HG03108 (cell line): ENCODE data around the gene LRRC28.

ENCODE experiments used
- ATAC-seq: cut with Tn5 transposase; IDR thresholded peaks from one replicate; pipeline ENCODE4 v1.9.1; 2021; ENCODE audit warnings: moderate library complexity; ENCODE audit not compliant: unreplicated experiment

Gene LRRC28

DNA sequence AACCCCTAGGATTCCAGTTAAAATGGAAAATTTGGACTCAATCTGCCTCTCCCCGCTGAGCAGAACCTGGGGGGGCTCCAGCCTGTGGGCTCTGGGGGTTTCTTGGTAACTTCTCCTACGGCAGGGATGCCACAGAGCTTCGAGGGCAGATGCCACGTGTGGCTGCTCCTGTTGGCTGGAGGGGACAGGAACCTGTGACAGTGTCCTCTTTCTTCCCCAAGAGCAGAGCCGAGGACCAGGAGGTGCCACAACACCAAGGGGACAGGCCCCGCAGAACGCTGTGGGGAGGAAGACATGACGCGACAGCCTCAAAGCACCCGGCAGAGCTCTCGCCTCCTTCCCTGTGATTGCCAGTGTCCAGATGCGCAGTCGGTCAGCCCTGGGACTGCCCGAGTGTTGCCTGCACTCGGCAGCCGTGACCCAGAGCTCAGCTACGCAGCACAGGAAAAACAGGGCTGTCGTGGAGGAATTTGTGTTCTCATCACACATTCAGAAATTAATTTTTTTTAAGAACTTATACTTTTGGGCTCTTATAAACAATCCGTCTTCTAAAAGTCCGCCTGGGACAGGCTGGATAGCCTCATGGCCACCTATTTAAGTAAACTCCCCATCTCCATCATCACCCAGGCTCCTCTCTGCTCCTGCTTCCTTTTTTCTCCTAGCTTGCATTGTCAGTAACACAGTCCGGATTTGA is 182.6 kb downstream of the LRRC28 start:
- ATAC-seq, result no peak

DNA sequence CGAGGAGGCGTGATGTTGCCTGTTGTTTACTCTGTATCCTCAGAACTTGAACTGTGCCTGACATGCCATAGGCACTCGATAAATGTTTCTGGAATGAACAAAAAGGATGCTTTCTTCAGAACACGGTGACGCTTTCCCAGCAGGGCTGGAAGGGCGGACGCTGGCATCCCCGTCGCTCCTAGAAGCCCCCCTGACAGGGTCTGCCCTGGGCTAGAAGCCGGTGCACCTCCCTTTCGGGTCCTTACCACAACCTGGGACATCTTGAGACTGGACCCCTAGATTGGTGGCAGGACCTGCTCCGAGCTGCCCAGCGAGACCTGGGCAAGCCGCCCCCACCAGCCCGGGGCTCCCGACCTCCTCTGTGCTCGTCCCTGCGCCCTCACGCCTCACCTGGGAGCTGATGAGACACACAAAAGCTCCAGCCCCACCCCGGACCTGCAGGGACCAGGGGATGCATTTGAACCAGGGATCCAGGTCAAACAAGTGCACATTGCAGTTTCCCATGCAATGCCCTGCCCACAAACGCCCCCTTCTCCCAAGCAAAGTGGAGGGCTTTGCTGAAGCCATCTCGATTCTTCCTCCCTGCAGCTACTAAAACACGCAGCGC is 183.3 kb downstream of the LRRC28 start:
- ATAC-seq, result no peak

DNA sequence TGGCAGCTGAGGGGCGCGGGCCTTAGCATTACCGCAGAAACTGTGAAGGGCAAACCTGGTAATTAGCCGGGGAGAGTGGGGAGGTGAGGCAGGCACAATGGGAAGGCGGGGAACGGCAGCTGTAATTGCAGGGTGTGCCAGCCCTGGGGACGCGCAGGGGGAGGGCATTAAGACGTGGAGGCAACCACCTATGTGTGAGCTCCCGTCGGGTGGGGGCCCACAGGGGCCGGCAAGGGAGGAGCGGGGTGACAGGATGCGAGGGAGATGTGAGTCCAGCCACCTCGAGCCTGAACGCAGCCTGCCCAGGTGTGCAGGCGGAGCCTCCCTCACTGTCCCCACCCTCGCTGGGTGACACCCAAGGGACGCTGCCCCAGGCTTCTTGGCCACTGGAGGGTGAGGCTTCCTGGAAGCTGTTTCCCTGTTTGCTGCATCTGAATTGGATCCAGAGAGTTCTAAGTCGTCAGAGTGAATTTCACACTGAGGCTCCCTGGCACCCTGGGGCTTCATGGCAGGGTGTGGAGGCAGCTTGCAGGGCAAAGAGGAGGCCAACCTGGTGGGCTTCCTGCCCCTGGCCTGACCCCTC is 183.9 kb downstream of the LRRC28 start:
- no peak for ATAC-seq

DNA sequence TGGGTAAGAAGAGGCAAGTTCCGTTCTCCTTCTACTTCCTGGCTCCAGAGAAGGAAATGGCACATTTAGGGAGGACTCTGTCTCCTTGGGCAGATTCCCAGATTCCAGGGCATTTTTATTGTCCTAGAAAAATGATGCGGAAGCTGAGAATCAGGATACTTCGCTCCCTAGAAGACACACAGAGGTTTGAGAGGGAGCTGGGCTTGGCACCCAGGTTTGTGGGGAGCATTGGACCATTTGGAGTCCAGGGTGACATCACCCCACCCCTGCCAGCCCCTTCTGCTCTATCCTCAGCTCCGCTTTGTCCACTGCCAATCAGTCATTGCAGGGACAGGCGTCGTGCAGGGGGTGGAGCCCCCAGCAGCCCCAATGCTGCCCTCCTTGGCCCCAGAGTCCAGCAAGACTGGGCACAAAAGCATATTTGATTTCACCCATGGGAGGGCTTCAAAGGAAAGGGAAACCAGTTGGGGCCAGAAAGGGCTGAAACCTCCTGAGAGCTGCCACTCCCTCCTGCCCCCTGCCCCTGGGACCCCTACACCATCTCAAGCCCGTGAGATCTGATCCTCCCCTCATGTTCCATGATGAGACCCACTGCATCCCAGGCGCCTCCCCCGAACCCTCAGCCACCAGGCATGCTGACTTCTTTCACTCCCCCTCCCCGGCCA is 184.7 kb downstream of the LRRC28 start:
- no peak for ATAC-seq

DNA sequence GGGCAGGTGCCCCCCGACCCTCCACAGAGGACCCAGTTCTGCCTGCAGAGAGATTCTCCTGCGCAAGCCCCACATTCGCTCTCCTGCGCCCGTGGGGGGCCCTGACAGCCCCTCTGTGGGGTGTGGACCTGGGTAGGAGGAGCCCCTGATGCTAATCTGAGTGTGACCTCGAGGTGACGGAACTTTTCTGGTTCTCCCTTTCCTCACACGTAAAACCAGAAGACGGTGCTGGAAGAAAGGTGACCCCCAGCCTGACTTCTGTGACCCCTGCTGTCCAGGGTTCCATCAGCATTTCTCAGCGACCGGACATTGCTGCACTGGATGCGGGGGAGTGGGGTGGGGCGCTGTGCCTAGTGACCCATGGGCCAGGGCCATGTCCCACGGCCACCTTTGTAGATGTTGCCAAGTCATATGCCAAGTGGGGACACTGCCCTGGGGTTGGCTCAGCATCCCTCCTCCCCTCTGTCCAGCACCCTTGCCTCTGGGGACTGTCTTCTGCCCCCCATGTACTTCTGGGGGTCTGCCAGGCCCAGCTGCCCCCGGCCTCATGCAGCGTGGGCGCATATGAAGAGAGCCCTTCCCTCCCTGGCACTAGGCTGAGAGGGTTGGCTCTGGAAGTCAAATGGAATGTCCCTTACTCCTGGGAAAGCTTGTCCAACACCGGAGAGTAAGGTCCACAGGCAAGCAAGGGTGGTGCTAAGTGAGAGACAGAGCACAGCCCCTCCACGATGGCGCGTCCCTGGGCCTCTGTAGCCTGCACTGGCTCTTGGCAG is 185.4 kb downstream of the LRRC28 start:
- no peak for ATAC-seq

DNA sequence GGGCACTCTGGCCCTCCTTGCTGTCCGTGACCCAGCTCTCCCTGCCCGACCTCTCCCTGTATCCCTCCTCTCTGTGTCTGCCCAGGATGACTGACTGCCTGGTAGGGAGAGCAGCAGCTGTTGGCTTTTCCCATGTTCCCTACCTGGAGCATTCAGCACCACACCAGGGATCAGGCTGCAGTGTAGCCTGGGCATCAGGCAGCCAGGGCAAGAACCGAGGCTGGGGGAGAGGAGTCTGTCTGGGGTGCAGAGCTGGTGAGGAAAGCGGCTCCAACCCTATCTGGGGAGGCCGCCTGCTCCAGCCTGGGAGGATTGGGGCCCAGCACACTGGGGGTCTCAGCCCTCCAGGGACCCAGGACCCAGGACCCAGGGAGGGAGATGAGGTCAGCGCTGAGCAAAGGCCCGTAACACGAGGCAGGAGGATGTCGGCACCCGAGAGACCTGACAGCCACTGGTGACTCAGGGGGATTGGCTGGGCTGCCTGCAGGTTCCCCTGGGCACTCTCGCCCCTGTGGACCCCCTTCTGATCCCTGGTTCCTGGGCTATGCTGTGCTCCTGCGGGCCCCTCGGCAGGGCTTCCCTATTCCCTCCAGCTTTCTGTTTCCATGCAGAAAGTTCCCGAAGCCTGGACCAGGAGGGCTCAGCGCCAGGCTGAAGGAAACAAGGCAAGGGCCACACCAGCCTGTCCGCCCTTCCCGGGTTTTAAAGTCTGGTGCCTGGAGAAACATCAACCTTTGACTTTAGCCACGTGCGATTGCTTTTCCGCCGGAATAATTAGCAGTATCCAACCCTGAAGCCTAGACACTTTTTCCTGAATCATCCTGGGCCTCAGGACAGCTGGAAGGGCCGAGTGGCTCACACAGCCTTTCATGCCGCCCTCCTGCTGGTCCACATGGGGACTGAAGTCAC is 186.3 kb downstream of the LRRC28 start:
- ATAC-seq, result no peak

DNA sequence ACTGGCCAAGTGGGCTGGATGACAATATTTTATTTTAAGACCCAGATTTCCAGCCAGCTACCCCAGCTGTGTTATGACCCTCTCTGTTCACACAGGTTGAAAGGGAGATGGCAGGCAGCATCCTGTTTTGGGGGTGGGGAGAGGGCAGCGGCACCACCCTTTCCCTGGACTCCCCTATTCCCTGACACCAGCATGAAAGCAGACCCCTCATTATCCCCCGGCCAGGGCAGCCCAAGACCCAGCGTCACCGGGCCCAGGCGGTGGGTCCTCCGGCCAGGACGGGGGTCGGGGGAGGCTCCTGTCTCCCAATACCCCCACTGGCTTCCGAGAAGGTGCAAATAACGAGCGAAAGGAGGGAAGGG is 186.9 kb downstream of the LRRC28 start:
- ATAC-seq, result no peak

DNA sequence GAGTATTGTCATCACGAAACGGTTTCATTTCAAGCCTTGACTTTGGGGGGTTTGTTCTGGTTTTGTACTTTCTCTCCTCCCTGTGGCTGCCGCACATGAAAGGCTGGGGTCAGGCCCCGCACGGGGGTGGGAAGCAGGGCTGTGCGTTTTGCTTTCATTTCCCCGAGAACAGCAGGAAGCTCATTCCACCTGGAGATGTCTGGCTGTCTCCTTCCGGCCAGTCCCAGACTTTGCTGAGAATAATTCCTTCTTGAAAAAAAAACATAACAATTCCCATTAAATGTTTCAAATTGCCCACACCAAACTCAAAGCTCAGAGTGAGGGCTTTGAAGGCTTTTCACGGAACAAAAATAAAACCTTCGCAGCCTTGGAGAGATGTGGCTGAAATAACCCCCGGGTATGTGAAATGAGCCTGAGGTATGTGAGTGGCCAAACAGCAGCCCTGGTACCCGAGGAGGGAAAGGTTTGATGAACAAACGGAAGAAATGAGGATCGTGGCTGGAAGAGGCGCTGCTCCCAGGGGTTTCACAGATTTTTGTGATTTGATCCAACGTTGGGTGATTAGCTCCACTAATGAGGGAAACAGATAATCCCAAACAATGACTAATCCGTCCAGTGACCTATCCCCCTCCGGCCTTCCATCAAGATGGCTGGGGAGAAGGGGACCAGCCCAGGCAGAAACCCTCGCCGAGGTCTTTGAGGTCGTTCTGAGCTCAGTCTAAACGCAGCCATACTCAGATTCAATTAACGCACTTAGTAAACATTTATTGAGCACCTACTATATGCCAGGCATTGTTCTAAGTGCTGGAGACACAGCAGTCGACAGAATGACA is 187.6 kb downstream of the LRRC28 start:
- ATAC-seq, result no peak

DNA sequence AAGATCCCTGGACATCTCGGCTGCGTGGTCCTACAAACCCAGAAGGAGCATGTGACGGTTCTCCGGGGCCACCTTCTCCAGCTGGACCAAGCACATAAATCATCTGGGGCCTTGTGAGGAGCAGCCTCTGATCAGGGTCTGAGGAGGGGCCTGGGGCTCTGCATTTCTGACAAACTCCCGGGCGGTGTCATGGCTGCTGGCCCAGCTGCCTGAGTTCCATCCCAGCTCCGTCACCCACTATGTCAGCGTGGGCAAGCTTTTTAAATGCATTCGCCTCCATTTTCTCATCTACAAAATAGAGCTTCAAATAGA is 188.2 kb downstream of the LRRC28 start:
- no peak for ATAC-seq

DNA sequence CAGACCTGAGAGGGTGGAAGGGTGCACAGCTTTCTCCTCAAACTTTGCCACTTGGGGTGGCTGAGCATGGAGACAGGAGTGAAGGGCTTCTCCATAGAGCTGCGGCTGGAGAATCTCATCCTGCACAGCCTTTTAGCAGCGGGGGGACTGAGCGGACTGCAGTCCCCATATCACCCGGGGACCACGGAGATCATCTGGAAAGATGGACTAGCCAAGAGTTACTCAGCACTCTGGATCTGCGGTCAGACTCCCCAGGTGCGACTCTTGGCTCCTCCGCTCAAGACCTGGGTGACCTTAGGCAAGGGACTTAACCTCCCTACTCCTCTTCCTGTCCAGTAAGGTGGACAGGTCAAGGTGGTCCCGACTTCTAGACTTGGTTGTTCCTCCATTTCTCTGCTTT is 188.7 kb downstream of the LRRC28 start:
- ATAC-seq, result no peak
